SHP77 (cell line): ENCODE measurements around the gene HOXA4.
A peak's percentile ranks its signal among the peaks of the same experiment; 100 is the strongest.

Experiments
- DNase-seq, 2 experiments: peaks; one replicate each; lab custom pipeline; 2025; lab: John Stamatoyannopoulos, UW

Gene HOXA4

DNA sequence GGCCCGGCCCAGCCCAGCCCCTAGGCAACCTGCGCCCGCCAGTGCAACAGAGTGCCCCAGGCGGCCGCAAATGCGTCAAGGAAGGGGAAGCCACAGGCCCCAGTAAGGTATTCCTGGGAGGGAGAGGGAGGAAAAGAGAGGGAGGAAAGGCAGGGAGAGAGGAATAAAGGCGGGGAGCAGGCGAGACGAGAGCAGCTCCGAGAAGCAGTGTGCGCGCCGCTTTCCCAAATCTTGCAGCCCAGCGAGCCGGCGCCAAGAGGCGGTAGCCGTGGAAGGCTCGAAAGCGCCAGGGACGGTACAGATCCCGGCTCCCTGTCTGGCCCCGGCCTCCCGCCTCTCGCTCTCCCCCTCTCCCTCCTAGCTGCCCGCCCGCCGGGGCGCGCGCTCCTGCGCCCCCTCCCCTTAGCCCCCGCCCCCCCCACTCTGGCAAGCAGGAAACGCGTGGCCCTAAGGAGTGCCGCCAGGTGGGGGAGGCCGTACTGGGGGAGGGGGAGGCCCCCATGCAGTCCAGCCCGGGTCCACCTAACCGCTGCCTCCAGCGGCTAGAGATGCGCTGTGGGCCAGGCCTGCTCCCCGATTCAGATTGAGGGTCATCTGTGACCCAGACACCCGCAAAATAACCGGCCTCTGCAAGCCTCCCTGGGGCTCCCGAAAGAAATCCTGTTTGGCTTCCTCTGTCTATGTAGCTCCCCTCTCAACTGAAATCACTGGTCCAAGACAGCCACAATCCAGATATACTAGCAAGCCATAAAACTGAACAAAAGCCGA is 39.3 kb upstream of the HOXA4 start:
- no peak for DNase-seq

DNA sequence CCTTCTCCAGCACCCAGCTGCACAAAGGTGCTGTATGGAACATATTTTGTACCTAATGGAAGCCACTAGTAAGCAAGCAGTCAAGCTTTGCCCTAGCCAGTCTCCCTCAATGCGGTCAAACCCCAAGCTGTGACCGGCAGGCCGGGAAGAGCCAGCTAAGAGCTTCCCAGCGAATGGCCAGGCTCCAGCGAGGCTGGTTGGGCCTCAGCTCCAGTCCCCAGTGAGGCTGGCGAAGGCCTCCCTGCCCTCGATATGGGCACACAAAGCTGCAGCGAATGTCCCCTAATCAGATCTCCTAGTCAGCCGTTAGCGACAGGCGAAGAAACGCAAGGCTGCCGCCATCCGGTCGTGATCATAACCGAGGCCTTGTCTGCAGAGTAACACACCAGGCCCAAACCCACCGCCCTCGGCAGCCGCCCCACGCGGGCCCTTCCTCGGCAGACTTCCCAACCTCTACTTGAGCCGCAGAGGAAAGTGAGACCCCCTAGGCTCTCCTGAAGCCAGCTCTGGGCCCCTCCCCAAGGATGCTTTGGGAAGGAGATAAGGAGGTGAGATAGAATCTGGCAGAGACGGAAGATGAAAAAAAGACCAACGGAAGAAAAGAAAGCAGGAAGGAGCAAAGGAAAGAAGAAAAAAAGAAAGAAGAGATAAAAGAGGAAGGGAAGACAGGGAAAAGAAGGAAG is 37.8 kb upstream of the HOXA4 start:
- DNase-seq, result no peak

GRCh38 chr7:27167916-27168264 is 37.3 kb upstream of the HOXA4 start:
- no peak for DNase-seq

DNA sequence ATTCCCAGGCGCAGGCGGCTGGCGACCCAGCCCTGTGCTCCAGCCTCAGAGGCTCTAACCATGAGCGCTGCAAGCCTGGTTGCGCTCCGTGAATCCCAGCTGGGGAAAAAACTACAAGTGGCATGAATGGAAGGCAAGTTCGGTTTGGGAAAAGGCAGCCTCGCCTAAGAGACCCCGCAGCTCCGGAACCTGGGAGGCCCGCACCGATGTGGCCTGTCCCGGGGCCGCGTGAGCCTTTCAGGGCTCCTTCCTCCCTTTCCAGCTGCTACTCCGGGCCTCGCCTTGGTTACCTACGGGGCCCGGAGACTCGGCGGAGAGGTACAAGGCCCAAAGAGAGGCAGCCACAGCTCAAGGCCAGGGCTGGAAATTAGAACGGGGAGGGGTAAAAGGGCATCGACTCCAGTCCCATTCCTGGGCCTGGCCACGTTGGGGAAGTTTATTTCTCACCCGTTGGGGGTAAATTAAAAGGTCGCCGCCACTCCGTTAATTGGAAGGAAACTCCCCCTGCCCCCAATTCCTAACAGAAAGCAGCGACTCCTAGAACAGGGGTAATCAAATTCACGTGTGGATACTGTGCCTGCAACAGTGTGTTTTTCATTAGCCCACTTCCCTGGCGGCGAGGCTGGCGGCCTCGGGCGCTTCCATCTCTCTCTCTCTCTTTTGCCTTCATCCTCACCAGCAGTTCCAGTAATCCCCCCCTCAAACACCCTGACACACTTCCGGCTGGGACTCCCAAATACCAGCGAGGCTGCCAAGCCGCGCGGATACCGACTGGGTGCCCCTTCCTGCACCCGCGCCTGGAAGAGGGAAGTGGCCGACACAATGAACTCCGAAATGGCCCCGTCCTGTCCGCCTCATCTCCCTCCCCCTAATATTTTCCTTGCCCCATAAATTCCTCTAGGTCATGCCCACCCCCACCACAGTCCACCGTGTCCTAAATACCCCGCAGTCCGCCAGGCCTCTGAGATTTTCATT is 36.3 kb upstream of the HOXA4 start:
- DNase-seq, result no peak

DNA sequence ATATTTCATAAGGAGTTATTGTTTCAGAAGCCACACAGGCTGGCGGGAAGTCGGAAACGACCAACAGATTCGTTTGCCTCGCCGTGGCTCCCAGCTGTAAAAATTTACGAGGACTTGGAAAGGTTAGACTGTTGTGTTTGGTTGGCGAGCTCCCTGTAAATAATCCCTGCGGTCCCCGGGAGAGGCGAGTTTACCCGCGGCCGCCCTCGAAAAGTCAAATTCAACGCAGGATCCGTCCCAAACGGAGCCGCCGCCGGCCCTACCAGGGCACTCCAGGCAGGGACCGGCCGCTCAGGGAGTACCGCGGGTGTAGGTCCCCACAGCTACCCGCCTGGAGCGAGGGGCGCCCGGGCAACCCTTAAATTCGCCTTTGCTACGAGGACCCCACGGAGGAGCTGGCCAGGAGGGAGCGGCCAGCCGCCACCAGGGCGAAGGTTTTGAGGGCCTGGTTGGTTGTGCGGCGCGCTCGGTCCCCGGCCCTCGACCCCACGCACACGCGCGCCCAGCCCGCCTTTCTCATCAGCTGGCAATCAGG is 35.5 kb upstream of the HOXA4 start:
- DNase-seq, result no peak

DNA sequence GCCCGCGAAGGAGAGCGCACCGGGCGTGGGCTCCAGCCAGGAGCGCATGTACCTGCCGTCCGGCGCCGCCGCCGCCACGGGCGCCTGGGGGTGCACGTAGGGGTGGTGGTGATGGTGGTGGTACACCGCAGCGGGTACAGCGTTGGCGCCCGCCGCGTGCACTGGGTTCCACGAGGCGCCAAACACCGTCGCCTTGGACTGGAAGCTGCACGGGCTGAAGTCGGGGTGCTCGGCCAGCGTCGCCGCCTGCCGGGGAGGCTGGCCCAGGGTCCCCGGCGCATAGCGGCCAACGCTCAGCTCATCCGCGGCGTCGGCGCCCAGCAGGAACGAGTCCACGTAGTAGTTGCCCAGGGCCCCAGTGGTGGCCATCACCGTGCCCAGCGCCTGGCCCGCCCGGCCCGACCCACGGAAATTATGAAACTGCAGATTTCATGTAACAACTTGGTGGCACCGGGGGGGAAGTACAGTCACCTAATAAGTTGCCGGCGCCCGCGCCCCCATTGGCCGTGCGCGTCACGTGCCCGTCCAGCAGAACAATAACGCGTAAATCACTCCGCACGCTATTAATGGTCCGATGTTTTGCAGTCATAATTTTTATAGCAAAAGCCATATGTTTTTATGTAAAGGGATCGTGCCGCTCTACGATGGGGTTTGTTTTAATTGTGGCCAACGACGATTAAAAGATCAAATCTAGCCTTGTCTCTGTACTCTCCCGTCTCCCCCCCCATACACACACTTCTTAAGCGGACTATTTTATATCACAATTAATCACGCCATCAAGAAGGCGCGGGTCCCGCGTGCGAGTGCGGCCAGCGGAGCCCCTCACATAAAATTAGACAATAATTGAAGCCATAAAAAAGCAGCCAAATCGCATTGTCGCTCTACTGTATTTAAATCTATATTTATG is 34.8 kb upstream of the HOXA4 start, which contains the start of gene HOXA9:
TSS of gene HOXA9 (minus strand) at position 449 of the 907 bp plus-strand sequence. CDS start at position 369, 80 bp downstream.
- DNase-seq, result no peak

- DNase-seq, result no peak
Observed at GRCh38 chr7:27164367-27165088, 34.0 kb upstream of the HOXA4 start.

- DNase-seq, result no peak
Observed at GRCh38 chr7:27164045-27164366, 33.4 kb upstream of the HOXA4 start.

DNA sequence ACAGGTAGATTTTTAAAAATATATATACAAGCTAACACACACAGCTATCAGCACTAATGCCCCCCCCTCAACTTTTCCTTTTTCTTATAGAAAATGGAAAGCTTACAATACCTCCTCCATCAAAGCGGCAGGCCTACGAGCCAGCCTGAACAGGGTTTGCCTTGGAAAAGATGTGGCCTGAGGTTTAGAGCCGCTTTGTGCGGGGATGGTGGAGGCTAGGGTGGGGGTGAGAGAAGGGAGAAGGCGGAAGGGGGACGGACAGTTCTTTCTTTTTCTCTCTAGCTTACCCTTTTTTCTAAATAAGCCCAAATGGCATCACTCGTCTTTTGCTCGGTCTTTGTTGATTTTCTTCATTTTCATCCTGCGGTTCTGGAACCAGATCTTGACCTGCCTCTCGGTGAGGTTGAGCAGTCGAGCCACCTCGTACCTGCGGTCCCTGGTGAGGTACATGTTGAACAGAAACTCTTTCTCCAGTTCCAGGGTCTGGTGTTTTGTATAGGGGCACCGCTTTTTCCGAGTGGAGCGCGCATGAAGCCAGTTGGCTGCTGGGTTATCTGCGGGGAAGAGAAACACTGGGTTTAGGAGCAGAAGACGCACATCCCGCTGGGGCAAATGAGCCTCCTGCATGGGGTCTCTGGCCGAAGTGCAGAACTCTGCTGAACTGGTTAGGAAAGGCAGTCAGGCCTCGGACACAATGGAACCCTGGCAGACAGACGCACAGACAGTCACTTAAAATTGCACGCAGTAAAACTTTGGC is 32.9 kb upstream of the HOXA4 start:
- no peak for DNase-seq

DNA sequence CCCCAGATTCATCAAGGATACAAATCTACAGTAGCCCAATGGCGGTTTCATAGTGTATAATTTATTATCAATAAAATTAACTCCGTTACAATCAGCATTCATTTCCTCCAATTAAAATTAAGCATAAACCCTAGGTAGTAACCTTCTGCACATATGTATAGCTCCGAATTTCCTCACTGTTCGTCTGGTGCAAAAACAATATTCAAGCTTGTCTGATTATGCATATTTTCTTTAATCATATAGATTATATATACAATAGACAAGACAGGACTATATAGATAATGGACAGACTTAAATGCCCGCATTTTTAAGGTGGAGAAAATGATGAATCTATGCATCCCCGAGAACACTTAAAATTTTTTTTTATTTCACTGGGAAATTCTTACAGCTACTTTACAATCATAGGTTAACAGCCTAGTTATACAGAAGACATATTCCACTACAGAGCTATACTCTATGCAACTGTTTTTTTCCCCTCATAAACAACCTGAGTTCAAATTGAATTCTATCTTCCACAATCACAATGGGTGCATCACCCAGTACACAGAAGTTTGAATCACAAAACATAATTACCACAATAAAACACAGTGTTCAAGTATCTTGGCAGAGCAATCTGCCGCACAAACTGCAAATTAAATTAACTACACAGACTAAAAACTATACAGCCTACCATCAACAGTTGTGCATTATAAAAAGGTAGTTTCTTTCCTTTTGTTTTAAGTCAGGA is 32.2 kb upstream of the HOXA4 start:
- DNase-seq, result no peak

DNA sequence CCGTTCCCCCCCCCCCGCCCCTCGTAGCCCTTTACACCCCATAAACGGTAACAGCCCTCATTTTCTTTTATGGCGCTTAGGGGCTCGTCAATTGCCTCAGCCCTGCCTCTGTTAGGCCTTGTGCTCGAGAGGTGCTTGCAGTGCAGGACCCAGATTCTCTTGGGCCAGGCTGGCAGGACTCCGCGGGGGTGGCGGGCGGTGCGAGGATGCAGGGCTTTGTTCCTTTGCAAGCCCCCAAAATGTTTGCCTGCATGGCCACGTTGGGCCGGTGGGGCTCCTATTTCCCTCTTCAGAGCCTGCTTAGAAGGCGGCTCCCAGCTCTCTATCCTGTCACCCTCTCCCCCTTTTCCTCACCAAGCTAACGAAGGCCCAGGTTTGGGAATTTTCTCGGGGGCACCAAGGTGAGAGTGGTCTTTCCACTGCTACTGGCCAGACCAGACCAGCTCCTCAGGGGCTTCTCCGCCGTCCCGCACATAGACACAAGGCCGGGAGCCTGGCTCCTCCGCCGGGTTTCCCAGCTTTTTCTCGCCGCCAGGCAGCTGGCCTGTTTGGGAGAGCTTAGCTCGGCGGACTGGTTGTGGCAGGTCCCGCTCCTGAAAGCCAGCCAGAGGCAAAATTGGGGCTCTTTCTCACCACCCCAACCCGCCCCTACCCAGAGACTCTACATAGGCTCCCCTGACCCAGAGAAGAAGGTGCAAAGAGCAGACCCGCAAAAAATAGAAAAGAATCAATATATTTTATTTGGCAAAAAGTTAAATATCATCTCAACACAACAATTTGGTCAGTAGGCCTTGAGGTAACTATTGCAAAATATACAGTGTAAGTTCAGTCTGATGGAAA is 31.4 kb upstream of the HOXA4 start:
- DNase-seq, result no peak

DNA sequence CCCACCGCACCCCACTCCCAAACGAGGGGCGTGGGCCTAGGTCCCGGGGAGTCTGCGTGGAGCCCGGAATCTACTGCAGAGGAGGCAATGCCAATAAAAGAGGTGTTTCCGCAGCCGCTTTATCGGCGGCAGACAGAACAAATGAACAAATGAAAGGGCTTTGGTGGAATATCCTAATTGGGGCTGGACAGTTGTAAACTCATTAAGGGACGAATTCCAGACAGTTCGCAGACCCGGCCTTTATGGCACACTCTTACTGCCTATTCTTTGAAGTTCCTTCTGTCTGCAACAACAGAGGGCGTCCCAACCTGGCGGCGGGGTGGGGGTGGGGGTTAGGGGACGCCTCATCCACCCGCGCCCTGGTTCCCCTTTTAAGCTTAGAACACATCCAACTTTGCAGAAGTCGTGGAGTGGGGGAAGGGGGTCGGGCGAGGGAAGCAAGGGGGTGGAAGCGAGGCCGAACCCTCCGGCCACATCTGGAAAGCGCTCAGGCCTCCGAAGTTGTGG is 30.7 kb upstream of the HOXA4 start:
- no peak for DNase-seq

- peak; percentile 79 to 84 for DNase-seq
Observed at GRCh38 chr7:27160546-27161213, 30.1 kb upstream of the HOXA4 start.

- DNase-seq, result no peak
Observed at GRCh38 chr7:27160145-27160545, 29.6 kb upstream of the HOXA4 start.

DNA sequence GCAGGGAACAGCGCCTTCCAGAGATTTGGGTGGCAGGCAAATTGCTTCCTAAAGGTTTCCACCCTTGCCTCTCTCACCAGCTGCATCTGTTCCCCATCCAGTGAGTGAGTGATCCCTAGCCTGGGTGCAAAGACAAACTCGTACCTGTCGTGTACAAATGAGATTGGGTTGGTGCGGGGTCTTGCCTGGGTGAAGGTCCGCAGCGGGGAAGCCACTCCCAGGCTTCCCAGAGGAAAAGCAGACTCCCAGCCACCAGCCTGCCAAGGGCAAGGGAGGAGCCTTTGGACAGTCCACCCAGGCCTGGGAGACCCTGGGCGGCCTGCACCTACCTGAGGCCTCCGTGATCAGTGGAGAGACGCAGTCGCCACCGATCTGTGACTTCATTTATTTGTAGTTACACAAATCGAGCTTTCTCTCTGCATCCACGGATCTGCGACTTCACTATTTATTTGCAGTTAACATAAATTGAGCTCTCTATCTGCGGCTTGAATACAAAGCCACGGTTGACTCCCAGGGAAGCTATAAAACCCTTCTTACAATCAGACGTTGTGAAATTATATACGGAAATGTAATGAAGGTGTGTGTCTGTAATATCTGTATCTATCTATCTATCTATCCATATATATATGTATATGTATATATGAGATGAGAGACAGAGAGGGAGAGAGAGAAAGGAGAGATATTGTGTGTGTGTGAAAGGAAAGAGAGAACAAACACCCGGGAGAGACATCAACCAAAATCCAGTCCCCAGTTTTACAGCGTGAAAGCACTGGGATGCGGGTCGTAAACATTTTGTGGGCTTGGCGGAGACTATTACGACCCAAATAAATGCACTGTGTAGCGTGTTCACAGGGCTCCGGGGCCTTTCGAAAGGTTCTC is 28.9 kb upstream of the HOXA4 start:
- no peak for DNase-seq
